GM12874 (cell line): ENCODE data around the gene COL23A1.

Experiments used
- TF ChIP-seq, protein P1 (sequence below): IDR thresholded peaks from 2 replicates; pipeline ENCODE4 v1.5.1; 2011; ENCODE audit warnings: low read depth, mild to moderate bottlenecking, control low read depth, low read length, moderate library complexity; ENCODE audit not compliant: insufficient read depth

COL23A1 gene

DNA sequence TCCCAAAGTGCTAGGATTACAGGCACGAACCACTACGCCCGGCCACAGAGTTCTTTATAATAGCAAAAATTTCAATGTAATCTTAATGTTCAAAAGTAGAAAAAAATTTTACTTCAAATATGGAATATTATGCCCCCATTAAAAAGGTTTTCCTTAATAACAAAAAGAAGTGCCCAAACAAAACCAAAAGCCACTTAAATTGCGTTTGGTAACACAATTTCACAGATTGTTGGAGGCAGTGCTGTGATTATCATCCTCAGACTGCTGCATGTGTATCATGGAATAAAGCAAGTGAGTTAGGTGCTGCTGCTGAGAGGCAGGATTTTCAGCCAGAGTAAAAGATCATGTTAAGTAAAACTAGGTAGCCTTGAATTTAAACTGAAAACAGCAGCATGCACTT lies 132.7 kb downstream of the COL23A1 start:
- TF ChIP-seq, protein P1, sequence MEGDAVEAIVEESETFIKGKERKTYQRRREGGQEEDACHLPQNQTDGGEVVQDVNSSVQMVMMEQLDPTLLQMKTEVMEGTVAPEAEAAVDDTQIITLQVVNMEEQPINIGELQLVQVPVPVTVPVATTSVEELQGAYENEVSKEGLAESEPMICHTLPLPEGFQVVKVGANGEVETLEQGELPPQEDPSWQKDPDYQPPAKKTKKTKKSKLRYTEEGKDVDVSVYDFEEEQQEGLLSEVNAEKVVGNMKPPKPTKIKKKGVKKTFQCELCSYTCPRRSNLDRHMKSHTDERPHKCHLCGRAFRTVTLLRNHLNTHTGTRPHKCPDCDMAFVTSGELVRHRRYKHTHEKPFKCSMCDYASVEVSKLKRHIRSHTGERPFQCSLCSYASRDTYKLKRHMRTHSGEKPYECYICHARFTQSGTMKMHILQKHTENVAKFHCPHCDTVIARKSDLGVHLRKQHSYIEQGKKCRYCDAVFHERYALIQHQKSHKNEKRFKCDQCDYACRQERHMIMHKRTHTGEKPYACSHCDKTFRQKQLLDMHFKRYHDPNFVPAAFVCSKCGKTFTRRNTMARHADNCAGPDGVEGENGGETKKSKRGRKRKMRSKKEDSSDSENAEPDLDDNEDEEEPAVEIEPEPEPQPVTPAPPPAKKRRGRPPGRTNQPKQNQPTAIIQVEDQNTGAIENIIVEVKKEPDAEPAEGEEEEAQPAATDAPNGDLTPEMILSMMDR = no peak

DNA sequence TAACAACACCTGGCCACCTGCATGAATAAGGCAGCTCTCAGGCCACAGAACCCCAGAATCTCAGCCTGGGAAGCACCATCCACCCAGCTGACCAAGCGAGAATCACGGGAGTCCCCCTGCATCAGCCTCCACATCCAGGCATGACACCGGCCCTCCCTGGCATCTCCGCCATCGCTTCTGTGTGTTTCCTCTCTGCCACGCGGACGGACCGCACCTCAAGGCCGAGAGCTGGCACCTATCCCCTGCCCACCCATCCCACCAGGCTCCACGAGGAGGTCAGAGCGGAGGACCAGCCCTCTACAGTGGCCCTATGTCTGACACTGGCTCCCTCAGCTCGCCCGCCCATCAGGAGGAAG lies 134.7 kb downstream of the COL23A1 start:
- TF ChIP-seq, protein P1 = no peak

DNA sequence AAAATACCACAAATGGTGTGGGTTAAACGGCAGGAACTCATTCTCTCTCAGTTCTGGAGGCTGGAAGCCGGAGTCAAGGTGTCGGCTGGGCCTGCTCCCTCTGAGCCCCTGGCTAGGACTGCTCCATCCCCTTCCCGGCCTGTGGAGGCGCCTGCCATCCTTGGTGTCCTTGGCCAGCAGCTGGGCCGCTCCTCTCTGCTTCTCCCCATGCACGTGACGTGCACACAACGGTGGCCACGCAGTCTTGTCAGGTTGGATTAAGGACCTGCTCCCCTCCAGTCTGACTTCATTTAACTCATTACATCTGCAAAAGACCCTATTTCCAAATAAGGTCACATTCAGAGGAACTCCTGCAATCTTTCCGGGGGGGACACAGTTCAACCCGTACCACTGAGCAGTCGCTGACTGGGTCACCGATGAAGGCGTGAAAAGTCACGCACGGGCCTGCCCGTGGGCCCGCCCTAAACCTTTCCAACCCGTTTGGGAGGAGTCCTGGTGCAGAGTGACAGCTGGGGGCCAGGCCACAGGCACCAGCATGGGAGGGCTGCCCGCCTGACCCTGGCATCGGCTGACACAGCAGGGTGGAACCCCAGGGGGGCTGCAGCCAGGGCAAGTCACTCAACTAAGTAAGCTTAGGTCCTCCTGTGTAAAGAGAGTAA lies 135.2 kb downstream of the COL23A1 start:
- TF ChIP-seq, protein P1 = no peak

DNA sequence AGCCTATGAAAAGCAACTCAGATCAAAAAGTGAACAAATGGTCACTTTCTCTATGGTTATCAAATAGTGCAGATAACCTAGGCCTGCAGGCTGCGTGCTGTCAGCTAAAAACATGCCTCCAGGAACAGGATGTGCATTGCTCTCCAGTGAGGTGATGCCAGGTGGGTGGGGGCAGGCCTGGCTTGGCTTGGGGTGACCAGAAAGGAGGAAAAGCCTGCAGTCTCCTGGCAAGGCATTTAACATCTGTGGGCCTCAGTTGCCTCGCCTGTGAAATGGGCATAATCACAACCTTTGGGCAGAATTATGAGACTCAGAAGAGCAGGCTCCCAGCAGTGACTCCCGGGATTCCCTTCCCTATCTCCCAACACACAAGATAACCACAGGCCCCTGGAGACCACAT lies 135.9 kb downstream of the COL23A1 start:
- TF ChIP-seq, protein P1 = no peak

DNA sequence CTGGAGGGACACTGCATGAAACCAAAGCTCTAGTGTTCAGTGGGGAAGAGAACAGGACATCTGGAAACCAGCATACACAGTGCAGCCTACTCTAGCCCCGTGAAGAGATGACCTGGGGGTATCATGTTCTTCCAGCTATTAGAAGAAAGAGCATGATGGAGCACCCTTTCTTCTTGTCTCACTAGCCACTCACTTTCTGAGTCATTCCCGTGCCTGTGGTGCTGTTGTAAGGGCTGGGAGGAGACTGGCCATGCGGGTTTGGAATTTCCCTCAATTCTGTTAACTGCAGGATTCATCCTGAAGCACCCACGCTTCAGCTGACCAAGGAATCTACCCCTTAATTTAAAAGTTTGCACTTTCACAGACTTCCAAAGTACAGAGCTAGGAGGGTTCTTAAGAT lies 137.0 kb downstream of the COL23A1 start:
- TF ChIP-seq, protein P1 = no peak

DNA sequence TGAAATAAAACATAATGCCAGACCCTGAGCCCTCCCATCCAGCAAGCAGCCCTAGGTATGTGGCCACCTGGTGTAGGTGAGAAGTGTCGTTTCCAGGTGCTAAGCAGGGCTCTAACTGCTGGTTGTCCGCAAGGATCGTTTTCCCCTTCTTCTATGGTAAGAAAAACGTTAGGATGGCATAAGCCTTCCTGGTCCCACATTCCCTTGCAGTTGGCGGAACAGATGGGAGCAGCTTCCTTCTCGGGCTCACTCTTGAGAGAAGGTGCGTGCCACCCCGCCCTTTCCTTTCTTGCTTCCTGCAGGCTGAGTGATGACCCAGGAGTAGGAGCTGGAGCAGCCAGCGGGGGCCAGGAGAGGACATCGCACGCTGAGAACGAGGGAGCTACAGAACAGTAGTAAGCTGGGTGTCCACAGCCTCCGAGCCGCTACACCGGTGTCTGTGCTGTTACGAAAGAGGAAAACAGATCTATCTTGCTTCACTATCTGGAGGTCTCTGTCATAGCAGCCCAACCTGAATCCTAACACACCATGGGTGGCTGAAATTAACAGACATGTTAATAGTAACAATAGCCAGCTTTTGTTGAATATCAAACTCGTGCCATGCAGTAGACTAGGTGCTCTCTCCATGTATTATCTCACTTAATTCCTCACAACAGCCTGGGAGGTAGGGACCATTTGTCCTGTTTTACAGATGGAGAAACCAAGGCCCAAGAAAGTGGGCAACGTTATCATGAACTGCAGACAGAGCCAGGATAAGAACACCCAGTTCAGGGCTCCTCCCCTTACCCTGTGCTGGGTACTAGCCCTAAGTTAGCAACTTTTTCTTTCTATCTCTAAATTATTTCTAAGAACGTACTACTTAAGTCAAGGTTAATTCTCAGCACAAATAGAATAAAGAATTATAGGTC lies 139.8 kb downstream of the COL23A1 start:
- TF ChIP-seq, protein P1 = no peak

DNA sequence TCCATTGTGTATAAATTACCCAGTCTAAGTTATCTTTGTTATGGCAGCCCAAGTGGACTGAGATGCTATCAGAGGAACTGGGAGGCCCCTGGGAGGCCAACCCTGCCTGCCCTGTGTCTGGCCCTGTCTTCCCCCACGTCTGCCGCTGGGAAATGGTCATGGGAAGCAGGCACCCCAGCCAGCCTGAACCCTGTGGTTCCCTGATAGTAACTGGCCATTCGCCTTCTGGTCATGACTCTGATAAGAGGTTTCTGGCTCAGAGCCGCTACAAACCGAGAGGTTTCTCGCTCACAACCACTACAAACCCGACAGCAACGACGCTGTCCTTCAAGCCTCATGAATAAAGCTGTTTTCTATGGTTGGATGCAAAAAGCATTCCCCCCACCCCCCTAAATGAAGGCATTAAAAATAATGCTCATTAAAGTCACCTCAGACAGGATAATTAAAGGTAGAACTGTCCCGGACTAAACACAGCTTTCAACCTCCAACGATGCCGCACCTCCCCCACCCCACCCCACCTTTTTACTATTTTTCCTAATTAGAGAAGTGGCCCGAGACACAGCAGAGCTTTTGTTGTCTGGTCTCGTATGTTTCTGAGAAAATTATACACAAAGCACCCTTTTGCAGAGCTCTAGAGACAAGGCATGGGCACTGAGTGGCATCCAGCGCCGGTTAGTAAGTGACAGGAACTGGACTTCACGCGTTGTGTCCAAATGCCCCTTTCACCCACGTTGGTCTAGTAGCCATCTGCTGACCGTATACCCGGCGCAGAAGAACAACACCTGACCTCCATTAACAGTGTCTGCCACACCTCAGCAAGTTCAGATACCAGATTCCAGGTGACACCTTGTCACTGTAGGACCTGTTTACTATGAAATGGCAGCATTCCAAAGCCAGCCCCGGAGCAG lies 140.8 kb downstream of the COL23A1 start:
- TF ChIP-seq, protein P1 = no peak
